Measurements from ENCODE around the gene EPS15.

- TF ChIP-seq ZNF274 (IDR thresholded peaks at IDR 0.05; ENCODE audit: borderline replicate concordance, low read depth, low read length) (no peak), EZH2 (IDR thresholded peaks at IDR 0.05; ENCODE audit: borderline replicate concordance, low read depth, low read length) (no peak), POLR2A (conservative IDR thresholded peaks at IDR 0.05) (no peak), POLR2AphosphoS5 (IDR thresholded peaks at IDR 0.05; ENCODE audit: control insufficient read depth, insufficient read depth, low read depth, low read length) (no peak), RAD21 (CRISPR knock-in tag; conservative IDR thresholded peaks at IDR 0.05 in 1 of 2, IDR thresholded peaks at IDR 0.05 in 1 of 2) (no peak), CBX3 (IDR thresholded peaks at IDR 0.05; ENCODE audit: borderline replicate concordance in 1 of 2, low read length in 2 of 2) (no peak), ESRRA (IDR thresholded peaks at IDR 0.05; ENCODE audit: borderline replicate concordance, low read depth) (no peak)
- TF ChIP-seq, protein P1, sequence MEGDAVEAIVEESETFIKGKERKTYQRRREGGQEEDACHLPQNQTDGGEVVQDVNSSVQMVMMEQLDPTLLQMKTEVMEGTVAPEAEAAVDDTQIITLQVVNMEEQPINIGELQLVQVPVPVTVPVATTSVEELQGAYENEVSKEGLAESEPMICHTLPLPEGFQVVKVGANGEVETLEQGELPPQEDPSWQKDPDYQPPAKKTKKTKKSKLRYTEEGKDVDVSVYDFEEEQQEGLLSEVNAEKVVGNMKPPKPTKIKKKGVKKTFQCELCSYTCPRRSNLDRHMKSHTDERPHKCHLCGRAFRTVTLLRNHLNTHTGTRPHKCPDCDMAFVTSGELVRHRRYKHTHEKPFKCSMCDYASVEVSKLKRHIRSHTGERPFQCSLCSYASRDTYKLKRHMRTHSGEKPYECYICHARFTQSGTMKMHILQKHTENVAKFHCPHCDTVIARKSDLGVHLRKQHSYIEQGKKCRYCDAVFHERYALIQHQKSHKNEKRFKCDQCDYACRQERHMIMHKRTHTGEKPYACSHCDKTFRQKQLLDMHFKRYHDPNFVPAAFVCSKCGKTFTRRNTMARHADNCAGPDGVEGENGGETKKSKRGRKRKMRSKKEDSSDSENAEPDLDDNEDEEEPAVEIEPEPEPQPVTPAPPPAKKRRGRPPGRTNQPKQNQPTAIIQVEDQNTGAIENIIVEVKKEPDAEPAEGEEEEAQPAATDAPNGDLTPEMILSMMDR (IDR thresholded peaks at IDR 0.05 in 2 of 3, conservative IDR thresholded peaks at IDR 0.05 in 1 of 3; ENCODE audit: insufficient read depth in 2 of 3, low read depth in 1 of 3, low read length in 3 of 3) = no peak
Measured at GRCh38 chr1:51494138-51494830, 24.8 kb downstream of the EPS15 start.

All from K562 (cell line).